DND-41 (cell line): ENCODE measurements around the gene TNS3.

ENCODE experiments used
- ATAC-seq: fragments of 200-7000 bp; cut with Tn5 transposase; 3 replicates; pipeline ENCODE4 v1.9.1; 2021; ENCODE audit warnings: low read depth; ENCODE audit not compliant: insufficient read depth
- DNase-seq: peaks from one replicate; pipeline ENCODE4 v3.0.0-alpha.2; 2020
- H2AFZ ChIP-seq: 2 replicates; pipeline ENCODE4 v1.6.0; 2012; ENCODE audit warnings: low read depth, low read length
- H3K27ac ChIP-seq: 2 replicates; pipeline ENCODE4 v1.5.1; 2012; ENCODE audit warnings: low read length, inconsistent platforms
- H3K27me3 ChIP-seq: fragments of 200-600 bp; sonication (generic); 2 replicates; pipeline ENCODE4 v1.6.0; 2012; ENCODE audit warnings: low read length, mild to moderate bottlenecking, inconsistent platforms; ENCODE audit not compliant: insufficient read depth, poor library complexity
- H3K36me3 ChIP-seq: 2 replicates; pipeline ENCODE4 v1.5.1; 2012; ENCODE audit warnings: low read length, inconsistent platforms; ENCODE audit not compliant: insufficient read depth
- H3K4me1 ChIP-seq: 2 replicates; pipeline ENCODE4 v1.5.1; 2012; ENCODE audit warnings: mild to moderate bottlenecking, low read length; ENCODE audit not compliant: insufficient read depth
- H3K4me2 ChIP-seq: 2 replicates; pipeline ENCODE4 v1.6.0; 2012; ENCODE audit warnings: mild to moderate bottlenecking, moderate library complexity, low read length, inconsistent platforms; ENCODE audit not compliant: insufficient read depth
- H3K4me3 ChIP-seq, 2 experiments: fragments of 200-600 bp in 1 of 2; shearing (Covaris generic) in 1 of 2; 2 replicates each; pipeline ENCODE4 v1.5.1; 2012 to 2016; ENCODE audit warnings: inconsistent platforms in 2 of 2, low read length in 2 of 2, mild to moderate bottlenecking in 2 of 2, low read depth in 1 of 2, moderate library complexity in 1 of 2
- H3K79me2 ChIP-seq: 2 replicates; pipeline ENCODE4 v1.6.0; 2012; ENCODE audit warnings: low read length, inconsistent platforms; ENCODE audit not compliant: insufficient read depth
- H3K9ac ChIP-seq: 2 replicates; pipeline ENCODE4 v1.6.0; 2012; ENCODE audit warnings: low read depth, mild to moderate bottlenecking, inconsistent platforms, low read length, moderate library complexity
- H3K9me3 ChIP-seq: 2 replicates; pipeline ENCODE4 v1.5.1; 2012; ENCODE audit warnings: low read length, moderate library complexity, mild to moderate bottlenecking, inconsistent platforms; ENCODE audit not compliant: insufficient read depth, severe bottlenecking
- H4K20me1 ChIP-seq: 2 replicates; pipeline ENCODE4 v1.6.0; 2012; ENCODE audit warnings: low read length; ENCODE audit not compliant: insufficient read depth
- EZH2 ChIP-seq: IDR thresholded peaks from 3 replicates; pipeline ENCODE4 v1.6.1; 2012; ENCODE audit warnings: borderline replicate concordance, low read depth, mild to moderate bottlenecking, moderate library complexity, low read length, inconsistent platforms; ENCODE audit not compliant: severe bottlenecking
- TF ChIP-seq, protein P1 (sequence below): IDR thresholded peaks from 2 replicates; pipeline ENCODE4 v1.5.1; 2012; ENCODE audit warnings: borderline replicate concordance, low read length, moderate library complexity, mild to moderate bottlenecking; ENCODE audit not compliant: poor library complexity, severe bottlenecking; ENCODE audit errors: extremely low read depth

The TNS3 gene

DNA sequence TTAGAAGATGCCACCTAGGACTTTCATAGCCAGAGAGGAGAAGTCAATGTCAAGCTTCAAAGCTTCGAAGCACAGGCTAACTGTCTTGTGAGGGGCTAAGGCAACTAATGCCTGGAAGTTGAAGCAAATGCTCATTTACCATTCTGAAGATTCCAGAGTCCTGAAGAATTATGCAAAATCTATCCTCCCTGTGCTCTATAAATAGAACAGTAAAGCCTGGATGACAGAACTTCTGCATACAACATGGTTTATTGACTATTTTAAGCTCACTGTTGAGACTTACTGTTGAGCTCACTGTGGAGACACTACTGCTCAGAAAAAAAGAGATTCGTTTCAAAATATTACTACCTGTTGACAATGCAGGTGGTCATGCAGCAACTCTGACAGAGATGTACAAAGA lies 28.6 kb downstream of the TNS3 start:
- Histone ChIP-seq H3K4me1 (no peaks in the 10 kb centered on the region), H3K36me3 (no peaks in the 10 kb centered on the region), H3K4me3 (no peak overlapping the region), H2AFZ (no peak overlapping the region), H3K9ac (no peak overlapping the region), H3K27me3 (no peaks in the 10 kb centered on the region), H4K20me1 (no peaks in the 10 kb centered on the region), H3K79me2 (no peaks in the 10 kb centered on the region), H3K27ac (no peak overlapping the region), H3K9me3 (no peaks in the 10 kb centered on the region), H3K4me2 (no peak overlapping the region)
- DNase-seq (no peak), ATAC-seq (no peak)
- TF ChIP-seq, protein P1, sequence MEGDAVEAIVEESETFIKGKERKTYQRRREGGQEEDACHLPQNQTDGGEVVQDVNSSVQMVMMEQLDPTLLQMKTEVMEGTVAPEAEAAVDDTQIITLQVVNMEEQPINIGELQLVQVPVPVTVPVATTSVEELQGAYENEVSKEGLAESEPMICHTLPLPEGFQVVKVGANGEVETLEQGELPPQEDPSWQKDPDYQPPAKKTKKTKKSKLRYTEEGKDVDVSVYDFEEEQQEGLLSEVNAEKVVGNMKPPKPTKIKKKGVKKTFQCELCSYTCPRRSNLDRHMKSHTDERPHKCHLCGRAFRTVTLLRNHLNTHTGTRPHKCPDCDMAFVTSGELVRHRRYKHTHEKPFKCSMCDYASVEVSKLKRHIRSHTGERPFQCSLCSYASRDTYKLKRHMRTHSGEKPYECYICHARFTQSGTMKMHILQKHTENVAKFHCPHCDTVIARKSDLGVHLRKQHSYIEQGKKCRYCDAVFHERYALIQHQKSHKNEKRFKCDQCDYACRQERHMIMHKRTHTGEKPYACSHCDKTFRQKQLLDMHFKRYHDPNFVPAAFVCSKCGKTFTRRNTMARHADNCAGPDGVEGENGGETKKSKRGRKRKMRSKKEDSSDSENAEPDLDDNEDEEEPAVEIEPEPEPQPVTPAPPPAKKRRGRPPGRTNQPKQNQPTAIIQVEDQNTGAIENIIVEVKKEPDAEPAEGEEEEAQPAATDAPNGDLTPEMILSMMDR, result no peak
- TF ChIP-seq EZH2, result no peak

DNA sequence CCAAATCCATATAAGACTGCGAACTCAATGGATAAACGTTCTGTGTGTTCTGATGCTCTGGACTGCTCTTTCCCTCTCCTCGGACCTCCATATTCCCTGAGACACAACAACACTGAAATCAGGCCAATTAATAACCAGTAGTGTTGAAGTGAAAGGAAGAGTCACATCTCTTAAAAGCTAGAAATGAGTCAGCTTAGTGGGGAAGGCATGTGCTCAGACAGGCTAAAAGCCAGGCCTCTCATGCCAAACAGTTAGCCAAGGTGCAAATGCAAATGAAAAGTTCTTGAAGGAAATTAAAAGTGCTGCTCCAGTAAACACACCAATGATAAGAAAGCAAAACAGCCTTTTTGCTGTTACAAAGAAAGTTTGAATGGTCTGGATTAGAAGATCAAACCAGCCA lies 29.3 kb downstream of the TNS3 start:
- Histone ChIP-seq H2AFZ (no peak overlapping the region), H3K36me3 (no peaks in the 10 kb centered on the region), H3K79me2 (no peaks in the 10 kb centered on the region), H3K9ac (no peak overlapping the region), H3K4me2 (no peak overlapping the region), H3K4me1 (no peaks in the 10 kb centered on the region), H3K9me3 (no peaks in the 10 kb centered on the region), H3K27me3 (no peaks in the 10 kb centered on the region), H4K20me1 (no peaks in the 10 kb centered on the region), H3K4me3 (no peak overlapping the region), H3K27ac (no peak overlapping the region)
- DNase-seq (no peak), ATAC-seq (no peak)
- no peak for TF ChIP-seq EZH2
- TF ChIP-seq, protein P1, result no peak

DNA sequence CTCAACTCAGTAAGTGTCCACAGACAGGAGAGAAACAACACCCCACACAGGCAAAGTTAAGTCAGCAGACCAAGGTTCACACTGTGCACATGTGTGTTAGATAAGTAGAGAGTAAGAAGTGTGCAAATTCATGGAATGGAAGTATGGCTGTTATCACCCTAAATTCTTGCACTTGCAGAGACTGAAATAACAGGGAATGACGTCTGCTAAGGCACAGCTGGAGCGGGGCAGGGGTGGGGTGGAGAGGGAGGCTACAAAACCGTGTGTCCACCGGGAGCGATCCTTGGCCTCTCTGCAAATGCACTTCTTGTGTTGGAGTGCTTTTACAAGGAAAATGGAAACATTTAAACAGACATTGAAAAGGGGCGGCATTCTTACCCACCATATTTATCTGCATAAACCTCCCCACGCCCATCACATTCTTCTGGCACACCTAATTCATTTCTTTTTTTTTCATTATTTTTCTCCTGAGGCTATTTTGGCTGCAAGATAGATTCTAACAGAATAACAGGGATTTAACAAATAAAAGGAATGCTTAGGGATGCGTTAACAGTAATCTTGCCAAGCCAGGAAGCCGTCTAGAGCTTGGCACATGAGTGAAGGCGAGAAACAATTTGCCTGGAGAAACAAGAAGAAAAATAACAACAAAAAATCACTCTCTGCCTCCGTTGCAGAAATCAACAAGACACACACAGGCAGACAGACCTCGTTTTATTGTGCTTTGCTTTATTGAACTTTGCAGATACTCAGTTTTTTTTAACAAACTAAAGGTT lies 30.1 kb downstream of the TNS3 start:
- ATAC-seq (no peak), DNase-seq (no peak)
- H3K9me3 ChIP-seq, result no peaks in the 10 kb centered on the region
- no peaks in the 10 kb centered on the region for H3K79me2 ChIP-seq
- no peak overlapping the region for H3K4me2 ChIP-seq
- no peak for TF ChIP-seq EZH2
- TF ChIP-seq, protein P1, result no peak
- H3K9ac ChIP-seq, result no peak overlapping the region
- no peaks in the 10 kb centered on the region for H3K4me1 ChIP-seq
- no peak overlapping the region for H3K27ac ChIP-seq
- H4K20me1 ChIP-seq, result no peaks in the 10 kb centered on the region
- H3K27me3 ChIP-seq, result no peaks in the 10 kb centered on the region
- no peak overlapping the region for H2AFZ ChIP-seq
- H3K36me3 ChIP-seq, result no peaks in the 10 kb centered on the region
- no peak overlapping the region for H3K4me3 ChIP-seq
